ENCODE results near the gene NEMP2.

Gene NEMP2

GRCh38 chr2:190578158-190579057 is 43.9 kb upstream of the NEMP2 start:
- Histone ChIP-seq H3K36me3 (ENCODE audit: control insufficient read depth in 4 of 4, insufficient read depth in 4 of 4, low read length in 3 of 4) (no peaks in the 10 kb centered on the region), H3K4me3 (ENCODE audit: control insufficient read depth in 1 of 7, extremely low read depth in 1 of 7, insufficient read depth in 4 of 7, low read depth in 2 of 7, low read length in 6 of 7) (peak overlapping the region in 1 of 7 experiments; percentile 24), H3K27me3 (replicated peaks in 2 of 5; ENCODE audit: control insufficient read depth in 4 of 5, insufficient read depth in 5 of 5, low read length in 4 of 5) (no peaks in the 10 kb centered on the region), H3K27ac (ENCODE audit: insufficient read depth in 1 of 2, low read depth in 1 of 2, low read length in 2 of 2, poor library complexity in 1 of 2, severe bottlenecking in 2 of 2) (peak overlapping the region in 1 of 2 experiments; percentile 29), H3K9me3 (ENCODE audit: control extremely low read depth in 1 of 5, control insufficient read depth in 4 of 5, insufficient read depth in 2 of 5, low read depth in 1 of 5, low read length in 4 of 5) (no peaks in the 10 kb centered on the region), H3K4me1 (ENCODE audit: control extremely low read depth in 1 of 4, control insufficient read depth in 4 of 4, insufficient read depth in 4 of 4, low read length in 3 of 4) (peaks cover 4 to 17% (median 11%) of the 10 kb centered on the region in 4 experiments)
- DNase-seq = peak in 2 of 3 donors; percentile 64 to 66
- ChIA-PET CTCF (interaction anchor here (0.7 kb wide), 1 partner anchor 156 kb away, joined by 3 read pairs; no protein-coding TSS in a partner anchor), POLR2A (no interaction called here)
- 18% methylated on average over 4 of the region's 6 CpGs for WGBS (ENCODE audit: insufficient coverage)

- Histone ChIP-seq H3K36me3 (ENCODE audit: control insufficient read depth in 4 of 4, insufficient read depth in 4 of 4, low read length in 3 of 4) (no peaks in the 10 kb centered on the region), H3K27me3 (replicated peaks in 2 of 5; ENCODE audit: control insufficient read depth in 4 of 5, insufficient read depth in 5 of 5, low read length in 4 of 5) (no peaks in the 10 kb centered on the region), H3K4me1 (ENCODE audit: control extremely low read depth in 1 of 4, control insufficient read depth in 4 of 4, insufficient read depth in 4 of 4, low read length in 3 of 4) (peaks cover 4 to 17% (median 11%) of the 10 kb centered on the region in 4 experiments), H3K4me3 (ENCODE audit: control insufficient read depth in 1 of 7, extremely low read depth in 1 of 7, insufficient read depth in 4 of 7, low read depth in 2 of 7, low read length in 6 of 7) (no peak overlapping the region), H3K9me3 (ENCODE audit: control extremely low read depth in 1 of 5, control insufficient read depth in 4 of 5, insufficient read depth in 2 of 5, low read depth in 1 of 5, low read length in 4 of 5) (no peaks in the 10 kb centered on the region), H3K27ac (ENCODE audit: insufficient read depth in 1 of 2, low read depth in 1 of 2, low read length in 2 of 2, poor library complexity in 1 of 2, severe bottlenecking in 2 of 2) (no peak overlapping the region)
- 100% methylated on average over 4 of the region's 6 CpGs for WGBS (ENCODE audit: insufficient coverage)
- ChIA-PET POLR2A (no interaction called here), CTCF (interaction anchor here (1.6 kb wide), 1 partner anchor 8 kb away, joined by 3 read pairs; no protein-coding TSS in a partner anchor)
- no peak for DNase-seq
These were observed 42.1 kb upstream of the NEMP2 start for GRCh38 chr2:190576573-190576972.

GRCh38 chr2:190575263-190575662 is 40.7 kb upstream of the NEMP2 start:
- CTCF ChIA-PET = interaction anchor here (1.2 to 1.6 kb wide), 4 partner anchors 9 to 55 kb away, joined by 3 to 4 read pairs (median 3); no protein-coding TSS in a partner anchor
- WGBS (ENCODE audit: insufficient coverage) = 29% methylated on average over 1 of the region's 1 CpG
- Histone ChIP-seq H3K4me3 (ENCODE audit: control insufficient read depth in 1 of 7, extremely low read depth in 1 of 7, insufficient read depth in 4 of 7, low read depth in 2 of 7, low read length in 6 of 7) (peak overlapping the region in 1 of 7 experiments; percentile 24), H3K4me1 (ENCODE audit: control extremely low read depth in 1 of 4, control insufficient read depth in 4 of 4, insufficient read depth in 4 of 4, low read length in 3 of 4) (peaks cover 4 to 17% (median 11%) of the 10 kb centered on the region in 4 experiments), H3K27ac (ENCODE audit: insufficient read depth in 1 of 2, low read depth in 1 of 2, low read length in 2 of 2, poor library complexity in 1 of 2, severe bottlenecking in 2 of 2) (no peak overlapping the region), H3K27me3 (replicated peaks in 2 of 5; ENCODE audit: control insufficient read depth in 4 of 5, insufficient read depth in 5 of 5, low read length in 4 of 5) (no peaks in the 10 kb centered on the region), H3K9me3 (ENCODE audit: control extremely low read depth in 1 of 5, control insufficient read depth in 4 of 5, insufficient read depth in 2 of 5, low read depth in 1 of 5, low read length in 4 of 5) (no peaks in the 10 kb centered on the region), H3K36me3 (ENCODE audit: control insufficient read depth in 4 of 4, insufficient read depth in 4 of 4, low read length in 3 of 4) (no peaks in the 10 kb centered on the region)
- peak; percentile 22 to 72 (median 64) for DNase-seq
- POLR2A ChIA-PET = no interaction called here

GRCh38 chr2:190574169-190574568 is 39.6 kb upstream of the NEMP2 start:
- ChIA-PET POLR2A (no interaction called here), CTCF (interaction anchor here (1.4 kb wide), 1 partner anchor 12 kb away, joined by 4 read pairs; no protein-coding TSS in a partner anchor)
- Histone ChIP-seq H3K4me3 (ENCODE audit: control insufficient read depth in 1 of 7, extremely low read depth in 1 of 7, insufficient read depth in 4 of 7, low read depth in 2 of 7, low read length in 6 of 7) (no peak overlapping the region), H3K27me3 (replicated peaks in 2 of 5; ENCODE audit: control insufficient read depth in 4 of 5, insufficient read depth in 5 of 5, low read length in 4 of 5) (no peaks in the 10 kb centered on the region), H3K4me1 (ENCODE audit: control extremely low read depth in 1 of 4, control insufficient read depth in 4 of 4, insufficient read depth in 4 of 4, low read length in 3 of 4) (peaks cover 4 to 17% (median 11%) of the 10 kb centered on the region in 4 experiments), H3K9me3 (ENCODE audit: control extremely low read depth in 1 of 5, control insufficient read depth in 4 of 5, insufficient read depth in 2 of 5, low read depth in 1 of 5, low read length in 4 of 5) (no peaks in the 10 kb centered on the region), H3K36me3 (ENCODE audit: control insufficient read depth in 4 of 4, insufficient read depth in 4 of 4, low read length in 3 of 4) (no peaks in the 10 kb centered on the region), H3K27ac (ENCODE audit: insufficient read depth in 1 of 2, low read depth in 1 of 2, low read length in 2 of 2, poor library complexity in 1 of 2, severe bottlenecking in 2 of 2) (no peak overlapping the region)
- no peak for DNase-seq

- ChIA-PET POLR2A (interaction anchor here (0.6 kb wide), 1 partner anchor 169 kb away, joined by 3 read pairs; no protein-coding TSS in a partner anchor), CTCF (interaction anchor here (1.7 kb wide), 1 partner anchor 26 kb away, joined by 4 read pairs; no protein-coding TSS in a partner anchor)
- Histone ChIP-seq H3K4me1 (ENCODE audit: control extremely low read depth in 1 of 4, control insufficient read depth in 4 of 4, insufficient read depth in 4 of 4, low read length in 3 of 4) (peaks cover 0 to 7% (median 0%) of the 10 kb centered on the region in 4 experiments), H3K36me3 (ENCODE audit: control insufficient read depth in 4 of 4, insufficient read depth in 4 of 4, low read length in 3 of 4) (no peaks in the 10 kb centered on the region), H3K27ac (ENCODE audit: insufficient read depth in 1 of 2, low read depth in 1 of 2, low read length in 2 of 2, poor library complexity in 1 of 2, severe bottlenecking in 2 of 2) (no peak overlapping the region), H3K9me3 (ENCODE audit: control extremely low read depth in 1 of 5, control insufficient read depth in 4 of 5, insufficient read depth in 2 of 5, low read depth in 1 of 5, low read length in 4 of 5) (peaks cover 0 to 9% (median 5%) of the 10 kb centered on the region in 5 experiments), H3K4me3 (ENCODE audit: control insufficient read depth in 1 of 7, extremely low read depth in 1 of 7, insufficient read depth in 4 of 7, low read depth in 2 of 7, low read length in 6 of 7) (no peak overlapping the region), H3K27me3 (replicated peaks in 2 of 5; ENCODE audit: control insufficient read depth in 4 of 5, insufficient read depth in 5 of 5, low read length in 4 of 5) (no peaks in the 10 kb centered on the region)
- DNase-seq = no peak
These were observed 37.7 kb upstream of the NEMP2 start for GRCh38 chr2:190572246-190572645.

GRCh38 chr2:190571686-190572085 is 37.2 kb upstream of the NEMP2 start:
- CTCF ChIA-PET = interaction anchor here (1.1 to 1.7 kb wide), 4 partner anchors 9 to 63 kb away, joined by 3 to 4 read pairs (median 3); no protein-coding TSS in a partner anchor
- Histone ChIP-seq H3K9me3 (ENCODE audit: control extremely low read depth in 1 of 5, control insufficient read depth in 4 of 5, insufficient read depth in 2 of 5, low read depth in 1 of 5, low read length in 4 of 5) (peaks cover 0 to 11% (median 5%) of the 10 kb centered on the region in 5 experiments), H3K27me3 (replicated peaks in 2 of 5; ENCODE audit: control insufficient read depth in 4 of 5, insufficient read depth in 5 of 5, low read length in 4 of 5) (no peaks in the 10 kb centered on the region), H3K36me3 (ENCODE audit: control insufficient read depth in 4 of 4, insufficient read depth in 4 of 4, low read length in 3 of 4) (no peaks in the 10 kb centered on the region), H3K4me1 (ENCODE audit: control extremely low read depth in 1 of 4, control insufficient read depth in 4 of 4, insufficient read depth in 4 of 4, low read length in 3 of 4) (peaks cover 0 to 7% (median 0%) of the 10 kb centered on the region in 4 experiments), H3K27ac (ENCODE audit: insufficient read depth in 1 of 2, low read depth in 1 of 2, low read length in 2 of 2, poor library complexity in 1 of 2, severe bottlenecking in 2 of 2) (no peak overlapping the region), H3K4me3 (ENCODE audit: control insufficient read depth in 1 of 7, extremely low read depth in 1 of 7, insufficient read depth in 4 of 7, low read depth in 2 of 7, low read length in 6 of 7) (no peak overlapping the region)
- DNase-seq = no peak
- POLR2A ChIA-PET = no interaction called here

- Histone ChIP-seq H3K4me3 (ENCODE audit: control insufficient read depth in 1 of 7, extremely low read depth in 1 of 7, insufficient read depth in 4 of 7, low read depth in 2 of 7, low read length in 6 of 7) (no peak overlapping the region), H3K4me1 (ENCODE audit: control extremely low read depth in 1 of 4, control insufficient read depth in 4 of 4, insufficient read depth in 4 of 4, low read length in 3 of 4) (peaks cover 0 to 7% (median 0%) of the 10 kb centered on the region in 4 experiments), H3K27ac (ENCODE audit: insufficient read depth in 1 of 2, low read depth in 1 of 2, low read length in 2 of 2, poor library complexity in 1 of 2, severe bottlenecking in 2 of 2) (no peak overlapping the region), H3K9me3 (ENCODE audit: control extremely low read depth in 1 of 5, control insufficient read depth in 4 of 5, insufficient read depth in 2 of 5, low read depth in 1 of 5, low read length in 4 of 5) (peaks cover 0 to 12% (median 5%) of the 10 kb centered on the region in 5 experiments), H3K27me3 (replicated peaks in 2 of 5; ENCODE audit: control insufficient read depth in 4 of 5, insufficient read depth in 5 of 5, low read length in 4 of 5) (no peaks in the 10 kb centered on the region), H3K36me3 (ENCODE audit: control insufficient read depth in 4 of 4, insufficient read depth in 4 of 4, low read length in 3 of 4) (no peaks in the 10 kb centered on the region)
- 100% methylated on average over 1 of the region's 1 CpG for WGBS (ENCODE audit: insufficient coverage)
- POLR2A ChIA-PET = no interaction called here
- DNase-seq = no peak
- CTCF ChIA-PET = interaction anchor here (0.9 to 1.4 kb wide), 4 partner anchors 9 to 64 kb away, joined by 3 read pairs; no protein-coding TSS in a partner anchor
These were observed 36.3 kb upstream of the NEMP2 start for GRCh38 chr2:190570871-190571270.
